GM21737 (cell line): Measurements from ENCODE around the gene PTPRN2.
"Not testable (repeated sequence)": the region's sequence is repeated elsewhere in the genome, so short reads cannot be mapped to it uniquely, and the experiment has no call there.

ENCODE experiments used
- ATAC-seq: cut with Tn5 transposase; IDR thresholded peaks from one replicate; pipeline ENCODE4 v1.9.1; 2021; ENCODE audit warnings: mild to moderate bottlenecking, moderate library complexity; ENCODE audit not compliant: unreplicated experiment

PTPRN2 gene

DNA sequence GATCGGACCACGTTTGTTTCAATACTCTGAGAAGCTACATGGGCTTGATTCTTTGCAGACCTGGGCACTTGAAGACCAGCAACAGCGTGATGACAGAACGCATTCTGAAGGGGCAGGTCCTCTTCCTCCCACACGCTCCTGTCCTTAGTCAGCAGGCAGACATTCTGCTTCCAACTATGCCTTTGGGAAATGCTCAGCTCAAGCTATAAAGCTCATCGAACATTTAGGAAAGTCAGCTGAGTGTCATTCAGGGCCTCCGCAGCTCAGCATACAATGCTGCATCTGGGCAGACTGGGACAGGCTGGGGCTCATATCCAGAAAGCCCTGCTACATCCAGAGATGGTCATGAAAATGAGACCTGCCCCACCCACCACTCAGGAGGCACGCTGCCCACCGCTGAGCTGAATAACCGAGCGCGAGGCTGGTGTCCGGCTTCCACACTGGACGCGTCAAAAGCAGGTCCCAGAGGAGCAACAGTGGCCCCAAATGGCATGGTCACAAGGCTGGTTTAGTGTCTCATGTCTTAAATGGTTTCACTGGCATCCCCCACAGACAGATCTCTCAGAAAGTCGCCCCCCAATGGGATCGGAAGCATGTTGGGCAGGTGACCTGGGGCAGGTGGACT, 976.8 kb downstream of the PTPRN2 start:
- no peak for ATAC-seq

DNA sequence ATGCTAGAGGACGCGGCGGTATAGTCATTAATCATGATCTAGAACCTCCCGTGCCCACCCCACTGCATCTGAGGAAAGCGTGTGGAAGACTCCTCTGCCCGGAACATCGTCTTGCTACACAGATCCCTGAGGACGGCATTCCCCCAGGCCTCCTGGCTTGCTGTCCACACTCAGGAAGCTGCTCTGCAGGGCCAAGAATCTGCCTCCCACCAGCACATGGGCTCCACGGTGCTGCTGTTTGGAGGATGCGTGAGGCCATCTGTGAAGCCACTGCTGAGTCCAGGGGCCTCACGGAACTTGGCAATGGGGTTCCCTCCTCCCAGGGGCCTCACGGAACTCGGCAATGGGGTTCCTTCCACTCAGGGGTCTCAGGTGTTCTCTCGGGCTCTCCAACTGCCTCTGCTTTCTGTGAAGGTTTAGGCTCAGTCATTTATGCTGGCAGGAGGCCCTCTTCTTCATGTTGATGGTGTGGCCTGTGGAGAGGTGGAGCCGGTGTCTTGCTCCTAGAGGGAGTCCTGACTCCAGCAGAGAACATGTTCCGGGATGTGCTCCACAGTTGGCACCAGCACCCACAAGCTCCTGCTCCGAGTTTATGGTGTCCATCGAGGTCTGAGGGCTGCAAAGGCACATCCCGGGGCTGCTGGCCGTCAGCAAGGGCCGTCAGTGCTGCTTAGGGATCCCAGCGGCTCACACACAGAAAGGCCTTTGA, 977.5 kb downstream of the PTPRN2 start:
- ATAC-seq = no peak

DNA sequence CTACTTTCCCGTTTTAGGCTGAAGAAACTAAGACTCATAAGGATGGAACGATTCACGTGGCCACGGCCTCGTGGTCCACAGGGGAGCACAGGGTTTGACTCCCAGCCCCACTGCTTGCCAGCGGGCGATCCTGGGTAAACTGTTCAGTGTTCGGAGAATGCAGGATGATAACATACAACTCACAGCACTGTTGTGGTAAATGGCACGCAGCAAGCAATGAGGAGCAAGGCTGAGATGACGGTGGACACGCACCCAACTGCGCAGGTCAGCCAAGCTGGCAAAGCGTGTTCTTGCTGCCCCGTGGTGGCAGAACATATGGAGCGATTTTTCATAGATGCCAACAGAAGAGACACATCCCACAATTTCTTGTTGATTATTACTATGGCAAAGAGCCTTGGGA, 978.1 kb downstream of the PTPRN2 start:
- no peak for ATAC-seq

DNA sequence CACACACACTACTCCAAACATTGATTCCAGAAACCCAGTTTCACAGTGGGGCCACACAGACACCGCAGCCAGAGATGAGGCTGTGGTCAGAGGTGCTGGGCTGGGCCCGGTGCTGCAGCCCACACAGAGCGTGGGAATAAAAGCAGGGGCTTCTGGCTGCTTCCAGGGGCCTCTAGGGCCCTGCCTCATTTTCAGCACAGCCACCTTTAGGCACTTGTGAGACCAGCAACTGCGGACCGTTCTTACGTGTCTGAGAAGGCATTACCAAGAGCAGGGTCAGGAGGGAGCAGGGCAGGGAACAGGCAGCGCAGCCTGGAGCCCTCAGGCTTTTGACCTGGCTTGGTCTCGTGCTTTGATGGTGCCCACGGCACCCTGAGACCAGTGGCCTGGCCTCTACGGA, 980.4 kb downstream of the PTPRN2 start:
- no peak for ATAC-seq

DNA sequence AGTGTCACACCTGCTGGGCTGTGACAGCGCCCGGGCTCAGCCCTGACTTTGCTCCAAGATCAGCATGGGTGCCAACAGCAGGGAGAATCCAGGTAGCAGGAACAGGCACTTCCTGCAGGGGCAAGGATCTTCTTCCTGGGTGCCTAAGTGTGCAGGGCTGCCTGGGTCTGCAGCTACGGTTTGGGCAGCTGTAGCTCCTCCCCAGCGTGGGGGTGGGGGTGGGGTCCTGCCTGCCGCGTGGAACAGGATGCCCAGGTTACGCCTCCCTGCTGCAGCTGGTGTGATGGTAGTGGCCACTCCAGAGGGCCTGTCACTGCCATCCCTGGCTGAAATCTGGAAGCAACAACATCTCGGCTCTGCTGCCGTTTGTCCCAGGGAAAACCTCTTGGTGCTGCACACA, 981.5 kb downstream of the PTPRN2 start:
- no peak for ATAC-seq

DNA sequence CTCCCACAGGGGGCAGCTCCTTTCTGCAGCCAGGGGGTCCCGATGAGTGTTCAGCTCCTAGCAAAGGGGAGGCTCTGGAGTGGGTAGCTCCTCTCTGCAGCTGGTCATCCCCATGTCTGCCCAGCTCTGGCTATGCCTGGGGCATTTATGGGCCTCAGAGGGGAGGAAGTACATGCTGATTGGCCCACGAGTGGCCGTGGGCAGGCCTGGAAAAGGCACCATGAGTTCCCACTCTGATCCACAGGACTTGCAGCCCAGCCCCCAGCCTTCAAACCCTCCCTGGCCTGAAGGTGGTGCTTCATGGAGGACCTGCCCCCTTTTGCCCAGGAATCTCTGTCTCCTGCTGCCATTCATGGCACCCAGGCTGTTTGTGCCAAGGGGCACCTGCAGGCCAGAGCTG, 982.0 kb downstream of the PTPRN2 start:
- ATAC-seq = no peak

DNA sequence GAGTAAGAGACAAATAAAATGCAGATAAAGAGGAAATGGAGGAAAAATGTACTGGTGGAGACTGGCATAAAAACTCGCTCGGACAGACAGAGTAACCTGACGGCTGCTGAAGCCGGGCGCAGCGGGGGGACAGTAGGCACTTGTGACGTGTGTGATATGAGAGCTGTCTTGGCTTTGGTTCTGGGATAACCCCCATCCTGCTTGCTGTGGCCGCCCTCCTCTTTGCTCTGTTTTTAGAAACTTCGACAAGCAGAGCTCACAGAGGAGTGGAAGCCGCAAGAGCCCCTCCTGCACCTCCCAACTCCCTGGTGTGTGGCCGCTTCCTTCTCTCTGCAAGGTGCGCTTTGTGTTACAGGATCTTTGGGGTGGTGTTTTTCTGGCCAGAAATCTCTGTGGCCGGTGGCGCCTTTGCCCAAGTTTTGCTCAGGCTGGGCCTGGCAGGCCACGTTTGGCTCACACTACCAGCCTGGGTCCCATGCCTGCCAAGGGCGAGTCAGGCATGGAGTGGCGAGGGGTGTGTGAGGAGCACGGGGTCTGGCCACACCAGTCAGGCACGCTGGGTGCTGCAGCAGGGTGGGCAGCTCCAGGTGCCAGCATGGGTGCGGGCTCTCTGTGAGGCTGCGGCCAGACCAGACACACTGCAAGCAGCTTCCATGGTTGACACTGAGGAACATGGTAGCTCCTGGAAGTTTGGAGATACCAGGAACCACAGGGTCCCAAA, 982.8 kb downstream of the PTPRN2 start:
- ATAC-seq = no peak

DNA sequence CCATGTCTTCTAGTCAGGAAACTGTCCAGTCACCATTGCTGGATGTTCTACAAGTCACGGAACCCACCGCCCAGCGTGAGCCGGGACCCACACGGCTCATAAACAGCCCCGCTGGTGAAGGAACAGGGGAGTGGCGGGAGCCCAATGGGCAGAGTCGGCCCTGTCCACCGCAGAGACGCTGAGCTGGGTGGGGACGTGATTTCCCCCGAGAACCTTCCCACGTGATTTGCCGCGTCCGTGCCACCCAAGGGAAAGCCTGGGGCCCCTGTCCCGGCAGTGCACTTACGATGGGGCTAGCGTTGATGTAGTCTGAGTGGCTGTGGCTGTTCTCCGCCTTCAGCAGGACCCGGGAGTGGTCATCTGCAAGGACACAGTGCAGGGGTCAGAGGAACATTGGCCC, 983.9 kb downstream of the PTPRN2 start:
- ATAC-seq = no peak

DNA sequence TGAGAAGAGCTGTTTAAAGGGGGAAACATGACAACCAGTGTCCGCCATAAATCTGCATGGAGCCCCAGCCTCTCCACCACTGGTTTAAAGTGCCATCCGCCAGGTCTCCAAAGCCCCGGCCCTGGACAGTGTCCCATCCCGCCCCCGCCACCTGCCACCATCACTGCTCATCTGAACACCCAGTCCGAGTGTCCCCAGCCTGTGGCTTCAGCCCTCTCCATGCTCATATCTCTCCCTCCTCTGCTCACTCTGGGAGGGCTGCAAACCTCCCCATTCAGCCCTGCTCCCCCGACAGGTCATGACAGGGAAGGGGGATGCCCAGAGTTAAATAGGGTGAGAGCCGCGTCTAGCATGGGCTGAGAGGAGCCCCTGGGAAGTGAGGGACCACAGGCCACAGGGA, 984.6 kb downstream of the PTPRN2 start:
- no peak for ATAC-seq

DNA sequence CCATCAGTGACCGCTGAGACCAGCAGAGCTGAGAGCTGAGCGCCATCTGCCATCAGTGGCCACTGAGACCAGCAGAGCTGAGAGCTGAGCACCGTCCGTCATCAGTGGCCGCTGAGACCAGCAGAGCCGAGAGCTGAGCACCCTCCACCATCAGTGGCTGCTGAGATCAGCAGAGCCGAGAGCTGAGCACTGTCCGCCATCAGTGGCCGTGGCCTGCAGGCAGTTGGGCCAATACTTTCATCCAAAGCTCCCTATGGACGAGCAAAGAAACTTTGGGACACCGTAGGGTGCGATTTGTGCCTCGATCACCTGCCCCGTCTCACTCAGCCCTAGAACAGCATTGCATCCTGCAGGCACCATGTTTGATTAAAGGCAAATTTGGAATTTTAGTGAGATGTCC, 985.0 kb downstream of the PTPRN2 start:
- ATAC-seq = no peak

DNA sequence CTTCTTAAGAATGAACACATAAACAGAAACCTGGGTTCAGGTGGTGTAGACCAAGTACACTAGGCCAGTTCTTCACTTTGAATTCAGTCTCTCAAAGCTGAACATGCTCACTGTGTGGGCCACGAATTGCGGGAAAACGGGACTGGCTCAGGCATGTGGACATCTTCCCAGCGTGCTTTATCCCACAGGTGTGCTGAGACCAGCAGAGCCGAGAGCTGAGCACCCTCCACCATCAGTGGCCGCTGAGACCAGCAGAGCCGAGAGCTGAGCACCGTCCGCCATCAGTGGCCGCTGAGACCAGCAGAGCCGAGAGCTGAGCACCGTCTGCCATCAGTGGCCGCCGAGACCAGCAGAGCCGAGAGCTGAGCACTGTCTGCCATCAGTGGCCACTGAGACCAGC, 985.5 kb downstream of the PTPRN2 start:
- ATAC-seq = no peak

DNA sequence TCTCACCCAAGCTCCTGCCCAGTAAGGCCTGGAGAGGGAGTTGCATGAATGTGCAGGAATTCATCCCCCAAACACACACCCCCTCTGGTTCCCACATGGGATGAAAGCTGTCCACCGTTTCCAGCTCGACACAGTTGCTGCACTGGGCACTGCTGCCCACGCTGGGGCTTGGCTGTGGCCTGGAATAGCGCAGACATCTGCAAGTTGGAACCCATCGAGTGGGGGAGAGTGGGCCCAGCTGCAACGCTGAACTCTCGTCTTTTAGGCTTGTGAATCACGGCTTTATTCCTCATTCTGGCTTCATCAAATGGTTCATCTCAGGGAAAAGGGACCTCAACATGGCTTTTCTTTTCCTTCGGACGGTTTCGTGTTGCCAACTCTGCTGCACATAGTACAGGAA, 986.1 kb downstream of the PTPRN2 start:
- ATAC-seq = no peak

DNA sequence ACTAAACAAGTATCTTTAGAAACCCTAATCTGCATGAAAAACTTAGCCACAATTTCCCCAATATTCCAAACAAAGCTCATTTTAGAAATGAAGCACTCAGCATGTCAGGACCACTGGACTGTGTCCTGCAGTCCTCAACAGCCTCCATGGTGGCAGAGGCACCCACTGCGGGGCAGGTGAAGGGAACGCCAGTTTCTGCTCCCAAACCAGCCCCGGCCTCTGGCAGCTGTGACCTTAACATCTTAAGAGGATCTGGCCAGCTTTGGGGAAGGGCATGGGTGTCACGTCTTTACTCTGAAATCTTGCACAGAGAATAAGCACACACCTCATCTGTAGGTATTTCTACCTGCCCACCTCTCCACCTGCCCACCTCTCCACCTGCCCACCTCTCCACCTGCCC, 988.1 kb downstream of the PTPRN2 start:
- ATAC-seq = no peak

DNA sequence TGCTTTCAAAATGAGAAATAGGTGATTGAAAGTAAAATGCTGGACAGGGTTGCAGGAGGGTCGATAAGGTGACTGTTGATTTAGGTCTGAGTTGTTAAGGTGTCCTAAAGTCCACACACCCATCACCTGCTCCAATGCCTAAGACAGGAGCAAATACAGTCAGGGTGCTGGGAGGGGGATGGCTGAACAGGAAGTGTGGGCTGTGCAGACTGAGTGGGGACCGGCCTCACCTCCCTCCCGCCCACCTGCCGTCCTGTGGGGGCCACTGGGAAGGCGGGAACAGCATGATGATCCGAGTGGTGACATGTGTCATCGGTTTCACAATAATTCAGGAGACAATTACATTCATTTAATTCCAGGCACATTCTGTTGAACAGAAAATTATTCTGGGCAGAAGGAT, 990.1 kb downstream of the PTPRN2 start:
- no peak for ATAC-seq

DNA sequence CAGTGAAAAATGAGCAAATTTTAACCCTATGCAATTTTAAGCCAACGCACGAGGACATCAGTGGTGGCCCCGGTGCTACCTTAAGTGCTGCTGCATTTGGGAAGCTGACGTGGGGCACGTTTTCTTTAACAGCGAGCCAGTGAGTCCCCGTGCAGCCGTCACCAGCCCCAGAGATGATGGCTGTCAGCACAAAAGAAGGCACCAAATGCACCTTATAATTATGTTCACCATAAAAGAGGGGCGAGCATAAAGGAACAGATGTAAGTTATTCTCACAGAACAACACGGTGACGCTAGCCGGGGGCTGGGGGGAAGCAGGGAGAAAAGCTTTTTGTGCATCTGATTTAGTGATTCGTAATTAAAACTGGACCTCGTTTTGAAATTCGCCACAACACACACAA, 990.7 kb downstream of the PTPRN2 start:
- no peak for ATAC-seq

DNA sequence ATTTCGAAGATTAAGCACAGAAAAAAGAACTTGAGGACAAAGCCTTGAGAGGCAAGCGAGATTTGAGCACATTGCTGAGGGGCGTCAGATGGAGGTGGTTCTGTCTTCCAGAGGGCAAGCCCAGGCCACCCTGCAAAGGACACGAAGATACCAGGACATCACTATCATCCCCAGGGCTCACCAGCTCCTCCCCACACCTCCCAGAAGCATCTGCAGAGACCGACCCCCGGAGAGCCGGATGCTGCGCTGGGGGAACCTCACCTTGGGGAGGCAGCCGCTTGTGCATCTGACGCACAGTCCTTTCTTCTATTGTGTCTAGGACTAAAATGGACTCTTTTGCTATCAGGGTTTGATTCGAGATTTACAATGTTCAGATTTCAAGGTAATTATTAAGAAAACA, 991.2 kb downstream of the PTPRN2 start:
- ATAC-seq = no peak

DNA sequence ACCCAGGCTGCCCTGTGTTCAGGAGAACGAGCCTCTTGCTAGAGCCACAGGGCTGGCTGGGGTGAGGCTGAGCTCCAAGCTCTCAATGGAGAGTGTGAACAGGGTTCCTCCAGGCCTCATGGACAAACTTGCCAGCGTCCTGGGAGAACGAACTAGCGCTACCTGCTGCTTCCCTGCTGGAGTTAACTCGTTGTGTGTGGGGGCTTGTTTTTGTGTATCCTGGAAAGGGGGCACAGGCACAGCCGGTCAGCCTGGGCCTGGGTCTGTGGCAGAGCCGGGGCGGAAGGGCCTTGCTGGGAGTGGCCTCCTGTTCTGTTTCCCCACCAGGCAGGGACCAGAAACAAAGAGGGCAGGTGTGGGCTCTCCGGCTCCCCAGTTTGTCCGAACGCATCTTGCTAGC, 991.6 kb downstream of the PTPRN2 start:
- ATAC-seq = no peak

DNA sequence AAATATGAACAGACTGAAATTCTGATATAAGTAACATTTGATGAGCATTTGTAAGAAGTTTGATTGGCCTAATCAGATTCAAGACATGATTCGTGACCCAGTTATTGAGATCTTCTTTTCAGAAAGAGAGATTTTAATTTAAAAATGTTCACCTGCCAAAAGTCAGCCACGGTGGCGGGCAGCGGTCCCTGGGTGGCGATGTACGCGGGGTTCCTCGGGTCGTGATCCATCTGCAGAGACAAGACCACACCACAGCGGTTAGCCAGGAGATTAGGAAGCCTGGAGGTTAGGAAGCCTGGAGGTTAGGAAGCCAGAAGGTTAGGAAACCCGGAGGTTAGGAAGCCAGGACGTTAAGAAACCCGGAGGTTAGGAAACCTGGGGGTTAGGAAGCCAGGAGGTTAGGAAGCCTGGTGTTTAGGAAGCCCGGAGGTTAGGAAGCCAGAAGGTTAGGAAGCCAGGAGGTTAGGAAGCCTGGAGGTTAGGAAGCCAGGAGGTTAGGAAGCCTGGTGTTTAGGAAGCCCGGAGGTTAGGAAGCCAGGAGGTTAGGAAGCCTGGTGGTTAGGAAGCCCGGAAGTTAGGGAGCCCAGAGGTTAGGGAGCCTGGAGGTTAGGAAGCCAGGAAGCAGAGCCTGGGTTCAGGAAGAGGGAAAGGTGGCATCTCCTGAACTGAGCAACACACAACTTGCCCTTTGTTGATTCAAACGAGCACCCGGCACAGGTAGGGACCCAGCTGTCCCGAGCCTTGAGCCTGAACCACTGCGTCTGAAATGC, 992.4 kb downstream of the PTPRN2 start:
- ATAC-seq = no peak

DNA sequence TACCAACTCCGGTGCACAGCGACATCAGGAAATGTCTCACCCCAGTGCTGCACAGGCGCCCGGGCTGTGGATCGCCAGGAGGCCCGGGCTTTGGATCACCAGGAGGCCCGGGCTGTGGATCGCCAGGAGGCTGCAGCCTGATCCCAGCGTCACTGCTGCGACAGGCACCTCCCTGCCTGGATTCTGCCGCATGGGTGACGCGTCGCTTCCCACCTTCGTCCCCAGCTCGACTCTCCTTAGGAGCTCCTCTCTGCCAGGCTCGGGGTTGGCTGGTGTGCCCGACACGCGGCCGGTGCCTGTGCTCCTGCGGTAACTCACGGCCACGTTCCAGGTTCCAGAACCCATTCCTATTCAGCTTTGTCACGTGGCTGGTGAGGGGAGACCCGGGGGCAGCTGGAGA, 993.3 kb downstream of the PTPRN2 start:
- ATAC-seq = no peak

DNA sequence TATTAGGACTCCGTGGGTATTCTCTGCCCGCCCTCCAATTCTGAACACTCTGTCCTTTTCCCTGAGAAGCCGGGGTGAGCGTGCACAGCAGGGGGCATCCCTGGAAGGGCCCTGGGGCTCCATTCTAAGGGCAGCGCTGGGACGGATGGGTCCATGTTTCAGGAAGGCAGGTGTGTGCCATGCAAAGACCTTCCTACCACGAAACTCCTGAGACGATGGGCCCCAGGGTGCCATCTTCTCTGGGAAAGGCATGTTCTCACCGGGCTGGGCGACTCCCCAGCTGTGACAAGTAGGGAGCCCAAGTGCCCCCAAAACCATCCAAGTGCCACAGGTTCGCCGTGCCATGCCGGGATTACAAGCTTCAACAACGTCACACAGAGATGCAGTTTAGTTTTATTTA, 994.1 kb downstream of the PTPRN2 start:
- ATAC-seq = no peak

DNA sequence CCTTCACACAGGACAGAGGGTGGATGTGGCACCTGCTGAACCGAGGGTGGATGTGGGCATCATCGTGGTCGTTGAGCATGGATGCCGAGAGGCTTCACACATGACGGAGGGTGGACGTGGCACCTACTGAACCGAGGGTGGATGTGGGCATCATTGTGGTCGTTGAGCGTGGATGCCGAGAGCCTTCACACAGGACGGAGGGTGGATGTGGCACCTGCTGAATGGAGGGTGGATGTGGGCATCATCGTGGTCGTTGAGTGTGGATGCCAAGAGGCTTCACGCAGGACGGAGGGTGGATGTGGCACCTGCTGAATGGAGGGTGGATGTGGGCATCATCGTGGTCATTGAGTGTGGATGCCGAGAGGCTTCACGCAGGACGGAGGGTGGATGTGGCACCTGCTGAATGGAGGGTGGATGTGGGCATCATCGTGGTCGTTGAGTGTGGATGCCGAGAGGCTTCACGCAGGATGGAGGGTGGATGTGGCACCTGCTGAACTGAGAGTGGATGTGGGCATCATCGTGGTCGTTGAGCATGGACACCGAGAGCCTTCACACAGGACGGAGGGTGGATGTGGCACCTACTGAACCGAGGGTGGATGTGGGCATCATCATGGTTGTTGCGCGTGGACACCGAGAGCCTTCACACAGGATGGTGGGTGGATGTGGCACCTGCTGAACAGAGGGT, 994.8 kb downstream of the PTPRN2 start:
- not testable (repeated sequence) for ATAC-seq
